Activated CD8-positive, alpha-beta memory T cell treated with anti-CD3 and anti-CD28 coated beads, Interleukin-2, amount 50 U/mL, for 48 hours (primary cell): ENCODE data around the gene NTRK3.

ENCODE experiments used
- DNase-seq: peaks from one replicate; pipeline ENCODE4 v3.0.0-alpha.2; 2020

The NTRK3 gene

DNA sequence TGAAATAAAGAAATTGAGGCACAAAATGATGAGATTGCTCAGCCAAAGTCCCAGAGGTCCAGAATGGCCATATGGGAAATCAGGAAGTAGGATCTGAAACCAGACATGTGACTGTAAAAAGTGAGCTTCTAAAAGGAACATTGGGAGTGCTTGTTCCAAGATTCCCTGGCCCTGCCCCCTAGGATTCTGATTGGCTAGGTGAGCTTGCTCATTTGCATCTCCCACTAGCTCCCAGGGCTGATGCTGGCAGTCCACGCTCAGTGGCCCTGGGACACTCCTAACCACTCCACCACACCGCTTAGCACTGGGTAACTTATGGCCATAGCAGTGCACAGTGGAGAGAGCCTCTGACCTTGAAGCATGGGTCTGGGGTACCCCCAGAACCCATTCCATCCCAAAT lies 326.7 kb downstream of the NTRK3 start:
- DNase-seq = no peak

DNA sequence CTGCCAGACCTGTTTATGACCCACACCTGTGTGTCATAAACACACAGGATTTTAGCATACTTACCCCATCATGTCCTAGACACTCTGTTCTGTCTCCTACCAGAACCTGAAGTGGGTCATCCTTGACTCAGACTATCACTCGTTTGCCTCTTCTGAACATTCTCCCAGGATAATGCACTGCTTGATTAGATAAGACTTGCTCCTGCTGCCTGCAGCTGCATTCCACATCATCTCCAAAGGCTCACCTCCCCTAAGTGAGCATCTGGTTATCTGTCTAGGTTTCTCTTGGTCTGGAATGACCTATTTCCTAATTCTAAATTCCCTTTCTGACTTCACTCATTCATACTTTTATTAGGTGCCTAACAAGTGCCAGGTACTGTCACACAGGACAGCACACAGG lies 332.1 kb downstream of the NTRK3 start:
- no peak for DNase-seq

DNA sequence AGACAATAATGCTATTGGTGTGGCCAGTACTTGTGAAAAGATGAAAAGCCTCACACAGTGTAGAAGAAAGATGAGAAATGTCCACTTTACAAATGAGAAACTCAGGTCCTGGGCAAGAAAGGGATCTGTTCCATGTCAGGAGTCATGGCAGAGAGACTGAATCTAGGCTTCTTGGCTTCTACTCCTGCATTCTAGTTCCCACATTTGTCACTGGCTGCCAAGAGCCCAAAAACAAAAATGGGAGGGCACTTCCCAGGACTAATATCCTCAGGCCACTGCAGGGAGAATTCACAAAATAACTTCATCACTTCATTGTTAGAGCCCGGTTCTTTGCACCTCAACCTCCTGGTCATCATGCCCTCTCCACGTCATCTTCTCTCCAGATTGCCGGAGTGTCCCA lies 337.5 kb downstream of the NTRK3 start:
- DNase-seq = no peak

GRCh38 chr15:87917480-87917879 lies 339.1 kb downstream of the NTRK3 start:
- no peak for DNase-seq

- DNase-seq = no peak
Observed at GRCh38 chr15:87916208-87916607, 340.3 kb downstream of the NTRK3 start.

DNA sequence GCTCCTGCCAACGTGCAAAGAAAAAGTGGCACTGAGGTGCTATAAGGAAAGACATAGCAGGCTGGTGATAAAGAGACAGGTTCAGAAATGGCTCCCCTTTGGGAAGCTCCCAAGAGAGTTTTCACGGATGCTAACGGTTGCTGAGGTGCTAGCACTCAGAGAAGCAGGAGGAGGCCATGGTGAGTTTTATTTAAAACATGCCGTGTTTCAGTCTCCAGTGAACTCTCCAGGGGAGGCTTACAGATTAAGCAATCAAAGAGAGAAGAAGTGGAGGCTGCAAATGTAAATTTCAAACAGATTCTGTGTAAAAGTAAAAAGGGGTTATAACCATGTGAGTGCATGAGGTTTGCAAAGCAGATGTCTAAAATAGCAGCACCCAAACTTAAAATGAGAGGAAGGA lies 346.2 kb downstream of the NTRK3 start:
- no peak for DNase-seq

DNA sequence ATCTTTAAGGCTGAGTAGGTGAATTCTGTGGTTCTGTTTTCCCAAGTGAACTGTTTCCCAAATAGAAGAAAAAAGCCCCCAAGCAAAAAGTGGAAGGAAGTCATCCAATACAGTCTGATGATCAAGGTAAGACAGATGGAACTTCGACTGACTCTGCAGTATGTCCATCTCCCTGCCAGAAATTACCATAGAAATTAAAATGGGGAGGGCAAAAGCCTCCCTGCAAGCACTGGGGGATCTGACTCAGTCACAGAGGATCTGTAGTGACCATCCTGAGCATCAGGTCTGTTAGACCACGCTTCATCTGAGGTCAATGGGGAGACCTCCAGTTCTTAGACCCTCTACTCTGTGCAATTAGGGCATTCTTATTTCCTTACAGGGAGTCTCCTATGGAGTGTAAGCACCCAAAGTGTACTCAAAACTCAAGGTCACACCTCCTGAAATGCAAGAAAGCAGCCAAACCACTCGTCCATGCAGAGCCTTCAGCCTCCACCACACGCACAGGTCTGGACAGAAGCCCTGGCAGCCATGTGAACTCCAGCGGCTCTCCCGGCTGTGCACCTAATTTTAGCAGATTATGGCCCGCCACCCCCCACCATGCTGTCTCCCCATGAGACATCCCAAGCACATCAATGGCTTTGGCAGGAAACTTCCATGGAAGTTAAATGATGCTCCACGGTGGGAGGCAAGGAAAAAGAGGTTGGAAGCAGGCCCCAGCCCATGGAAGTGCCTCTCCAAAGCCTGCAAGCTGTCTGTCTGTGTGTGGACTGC lies 348.7 kb downstream of the NTRK3 start:
- no peak for DNase-seq

GRCh38 chr15:87906444-87906843 lies 350.1 kb downstream of the NTRK3 start:
- DNase-seq = no peak

- no peak for DNase-seq
Observed at GRCh38 chr15:87902772-87903426, 353.6 kb downstream of the NTRK3 start.

DNA sequence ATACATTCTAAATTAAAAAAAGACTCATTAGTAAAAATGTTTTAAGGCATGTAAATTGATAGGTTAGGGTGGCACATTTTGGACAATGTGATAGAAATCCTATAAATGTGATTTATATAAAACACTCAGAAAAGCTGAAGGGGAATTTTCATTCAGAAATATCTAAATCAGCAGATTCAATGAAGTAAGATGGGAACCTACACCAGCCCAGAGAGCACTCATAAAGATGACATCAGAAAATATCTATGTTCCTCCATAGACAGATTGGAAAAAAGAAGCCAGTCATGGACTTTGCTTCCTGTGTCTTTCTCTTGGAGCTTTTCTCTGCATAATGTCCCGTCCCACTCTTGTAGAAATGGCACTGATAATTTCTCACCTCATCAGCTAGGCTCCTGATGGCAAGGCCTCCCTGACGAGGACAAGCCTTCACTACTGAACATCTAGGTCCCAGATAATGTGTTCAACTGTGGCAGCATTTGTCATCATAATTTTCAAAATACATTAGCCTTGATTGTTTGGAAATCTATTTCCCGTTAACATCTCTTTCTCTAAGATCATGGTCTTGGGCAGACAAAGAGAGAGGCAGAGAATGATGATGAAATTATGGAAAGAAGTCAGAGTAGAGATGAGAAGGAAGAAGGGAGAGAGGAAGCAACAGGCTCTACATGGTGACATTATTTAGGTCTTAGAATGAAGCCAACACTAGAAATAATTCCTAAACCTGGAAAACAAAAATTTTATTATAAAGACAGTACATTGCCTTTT lies 354.4 kb downstream of the NTRK3 start:
- no peak for DNase-seq

- DNase-seq = no peak
Observed at GRCh38 chr15:87901008-87901407, 355.5 kb downstream of the NTRK3 start.

GRCh38 chr15:87896936-87897335 lies 359.6 kb downstream of the NTRK3 start:
- DNase-seq = no peak

DNA sequence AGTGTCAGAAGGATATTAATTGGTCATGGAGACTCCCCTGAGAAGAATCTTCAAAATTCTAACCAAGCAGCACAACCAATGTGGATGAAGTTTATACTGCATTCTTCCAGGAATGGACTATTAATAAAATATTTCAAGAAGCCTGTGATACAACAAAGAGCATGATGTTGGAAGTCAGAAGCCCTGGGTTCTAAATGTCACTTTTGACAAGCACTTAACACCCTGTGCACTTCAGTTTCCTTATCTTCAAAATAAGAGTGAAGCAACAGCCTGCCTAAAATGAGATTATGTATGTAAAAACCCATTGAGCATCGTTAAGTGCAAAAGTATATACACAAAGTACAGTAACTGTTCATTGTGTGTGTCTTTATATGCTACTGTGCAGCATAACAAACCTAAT lies 369.4 kb downstream of the NTRK3 start:
- DNase-seq = no peak

GRCh38 chr15:87881026-87881425 lies 375.5 kb downstream of the NTRK3 start:
- no peak for DNase-seq

DNA sequence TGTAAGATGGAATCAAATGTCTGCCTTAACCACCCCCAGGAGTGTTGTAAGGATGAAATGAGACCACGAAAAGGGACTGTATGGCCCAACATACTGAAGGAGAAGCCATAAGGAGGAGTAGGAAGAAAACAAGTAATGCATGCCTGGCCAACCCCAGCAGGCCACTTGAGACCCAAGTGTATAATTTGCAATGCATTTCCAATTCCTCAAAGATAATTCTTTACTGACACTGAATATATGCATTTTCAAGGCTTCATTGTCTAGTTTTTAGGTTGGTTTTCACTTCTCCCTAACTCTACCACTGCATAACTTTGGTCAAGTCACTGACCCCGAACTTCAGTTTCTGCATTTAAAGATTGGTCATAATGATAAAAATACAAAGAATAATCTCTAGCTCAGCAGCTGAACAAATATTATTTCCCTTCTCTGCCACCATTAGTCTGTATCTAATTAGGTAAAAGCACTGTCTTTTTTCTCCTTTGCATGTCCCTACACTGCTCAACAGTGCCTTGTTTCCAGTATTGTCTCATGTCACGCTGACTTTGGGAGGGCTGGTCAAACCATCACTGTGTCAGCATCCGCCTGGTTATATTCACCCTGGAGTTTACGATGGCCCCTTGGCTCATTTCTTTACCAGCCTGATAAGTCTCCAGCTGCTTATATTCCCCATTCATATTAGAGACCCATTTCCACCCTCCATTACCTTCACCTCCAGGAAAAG lies 378.6 kb downstream of the NTRK3 start:
- DNase-seq = no peak

GRCh38 chr15:87877114-87877810 lies 379.3 kb downstream of the NTRK3 start:
- DNase-seq = no peak

DNA sequence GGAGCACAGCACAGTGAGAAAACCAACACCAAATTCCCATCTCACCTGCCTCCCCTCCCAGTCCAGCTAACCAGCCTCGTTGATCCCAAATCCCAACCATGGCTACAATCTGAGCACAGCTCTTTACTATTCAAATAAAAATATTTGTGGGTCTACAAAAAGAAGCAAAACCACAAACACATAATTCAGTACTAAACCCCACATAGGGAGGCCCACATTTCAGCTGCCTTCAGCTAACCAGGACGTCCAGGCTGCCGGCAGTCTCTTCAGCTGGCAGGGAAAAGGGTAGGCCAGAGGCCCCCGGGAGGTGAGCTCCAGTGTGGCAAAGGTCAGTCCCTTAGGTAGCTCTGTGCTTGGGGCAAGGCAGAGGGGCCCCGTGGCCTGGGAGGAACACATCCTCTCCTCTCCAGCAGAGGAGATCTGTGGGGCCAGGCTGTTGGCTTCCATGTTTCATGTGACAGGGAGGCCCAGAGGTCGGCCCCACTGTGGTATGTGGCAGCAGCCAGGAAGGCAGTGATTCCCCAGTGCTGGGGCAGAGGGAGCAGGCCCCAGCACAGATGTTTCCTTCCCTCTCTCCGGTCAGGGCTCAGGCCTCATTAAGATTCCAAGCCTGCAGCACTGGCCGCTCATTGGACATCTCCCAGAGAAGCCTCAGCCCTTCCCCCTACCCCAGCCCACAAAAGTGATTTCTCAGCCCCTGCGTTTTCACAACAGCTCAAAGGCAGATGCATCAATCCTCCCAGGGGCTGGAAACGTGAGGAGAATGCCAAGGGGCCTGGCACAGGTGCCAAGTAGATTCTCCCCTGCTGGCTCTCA lies 381.4 kb downstream of the NTRK3 start:
- no peak for DNase-seq

- no peak for DNase-seq
Observed at GRCh38 chr15:87873516-87873915, 383.0 kb downstream of the NTRK3 start.

GRCh38 chr15:87871731-87872320 lies 384.7 kb downstream of the NTRK3 start:
- DNase-seq = no peak

DNA sequence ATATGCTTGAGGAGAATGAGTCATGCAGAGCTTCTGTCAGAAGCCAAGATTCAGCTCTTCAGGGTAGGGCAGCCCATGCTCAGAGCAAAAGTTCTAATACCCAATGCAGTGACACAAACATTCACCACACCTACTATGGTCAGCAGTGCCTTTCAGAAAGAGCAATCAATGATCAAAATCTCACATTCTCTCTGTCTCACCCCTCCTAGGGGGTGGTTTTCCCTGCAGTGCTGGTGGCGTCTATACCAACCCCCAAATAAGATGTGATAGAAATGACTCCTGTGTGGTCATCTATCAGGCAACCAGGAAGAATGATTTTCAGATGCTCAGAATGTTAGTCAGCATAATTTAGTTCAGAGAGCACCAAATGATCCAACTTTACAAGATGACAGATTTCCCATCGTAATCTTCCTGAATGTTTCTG lies 385.3 kb downstream of the NTRK3 start:
- DNase-seq = no peak

DNA sequence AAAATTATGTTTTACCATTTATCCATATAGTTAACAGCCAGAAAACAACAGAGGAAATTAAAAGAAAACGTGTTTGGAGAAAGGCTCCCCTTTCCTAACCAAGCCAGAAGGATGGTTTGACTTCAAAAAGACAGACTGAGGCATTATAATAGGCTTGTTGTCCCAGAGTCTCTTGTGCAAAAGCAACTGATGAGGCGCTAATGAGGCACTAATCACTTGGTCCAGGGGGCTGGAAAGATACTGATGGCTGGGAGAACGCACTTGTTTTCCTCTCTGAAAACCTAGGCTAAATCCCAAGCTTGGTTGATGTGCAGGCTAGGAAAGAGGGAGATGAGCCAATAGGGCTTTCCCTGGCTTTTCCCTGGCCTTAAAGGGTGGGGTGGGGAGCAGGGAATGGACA lies 389.6 kb downstream of the NTRK3 start:
- no peak for DNase-seq
